Measurements from ENCODE around the gene PTPRN2. TPM values are rescaled to one million over a fixed set of nuclear protein-coding genes. Genes with fewer than 3 reads are reported as not detected.

Gene PTPRN2
- total and polyA plus RNA-seq, 7 donors, result 0.47 to 0.82 (median 0.51) TPM

DNA sequence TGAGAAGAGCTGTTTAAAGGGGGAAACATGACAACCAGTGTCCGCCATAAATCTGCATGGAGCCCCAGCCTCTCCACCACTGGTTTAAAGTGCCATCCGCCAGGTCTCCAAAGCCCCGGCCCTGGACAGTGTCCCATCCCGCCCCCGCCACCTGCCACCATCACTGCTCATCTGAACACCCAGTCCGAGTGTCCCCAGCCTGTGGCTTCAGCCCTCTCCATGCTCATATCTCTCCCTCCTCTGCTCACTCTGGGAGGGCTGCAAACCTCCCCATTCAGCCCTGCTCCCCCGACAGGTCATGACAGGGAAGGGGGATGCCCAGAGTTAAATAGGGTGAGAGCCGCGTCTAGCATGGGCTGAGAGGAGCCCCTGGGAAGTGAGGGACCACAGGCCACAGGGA lies 984.6 kb downstream of the PTPRN2 start:
- WGBS, 3 donors, result 80 to 86% (median 82%) methylated on average over 9 of the region's 9 CpGs
- no peaks in the 10 kb centered on the region for H3K36me3 ChIP-seq (ENCODE audit: insufficient read depth in 1 of 2, low read depth in 1 of 2)
- TF ChIP-seq, protein P1, sequence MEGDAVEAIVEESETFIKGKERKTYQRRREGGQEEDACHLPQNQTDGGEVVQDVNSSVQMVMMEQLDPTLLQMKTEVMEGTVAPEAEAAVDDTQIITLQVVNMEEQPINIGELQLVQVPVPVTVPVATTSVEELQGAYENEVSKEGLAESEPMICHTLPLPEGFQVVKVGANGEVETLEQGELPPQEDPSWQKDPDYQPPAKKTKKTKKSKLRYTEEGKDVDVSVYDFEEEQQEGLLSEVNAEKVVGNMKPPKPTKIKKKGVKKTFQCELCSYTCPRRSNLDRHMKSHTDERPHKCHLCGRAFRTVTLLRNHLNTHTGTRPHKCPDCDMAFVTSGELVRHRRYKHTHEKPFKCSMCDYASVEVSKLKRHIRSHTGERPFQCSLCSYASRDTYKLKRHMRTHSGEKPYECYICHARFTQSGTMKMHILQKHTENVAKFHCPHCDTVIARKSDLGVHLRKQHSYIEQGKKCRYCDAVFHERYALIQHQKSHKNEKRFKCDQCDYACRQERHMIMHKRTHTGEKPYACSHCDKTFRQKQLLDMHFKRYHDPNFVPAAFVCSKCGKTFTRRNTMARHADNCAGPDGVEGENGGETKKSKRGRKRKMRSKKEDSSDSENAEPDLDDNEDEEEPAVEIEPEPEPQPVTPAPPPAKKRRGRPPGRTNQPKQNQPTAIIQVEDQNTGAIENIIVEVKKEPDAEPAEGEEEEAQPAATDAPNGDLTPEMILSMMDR (IDR thresholded peaks at IDR 0.05), result no peak
- DNase-seq, result no peak
- no peak overlapping the region for H3K27ac ChIP-seq
- no peak overlapping the region for H3K4me3 ChIP-seq
- H3K4me1 ChIP-seq, result no peaks in the 10 kb centered on the region
- peaks cover 0 to 4% (median 0%) of the 10 kb centered on the region in 3 donors for H3K27me3 ChIP-seq (ENCODE audit: insufficient read depth in 3 of 3, low read length in 2 of 3)
- intact Hi-C loops (cut with DNase I), result no loop called here
- no peaks in the 10 kb centered on the region for H3K9me3 ChIP-seq
- no peak for ATAC-seq

DNA sequence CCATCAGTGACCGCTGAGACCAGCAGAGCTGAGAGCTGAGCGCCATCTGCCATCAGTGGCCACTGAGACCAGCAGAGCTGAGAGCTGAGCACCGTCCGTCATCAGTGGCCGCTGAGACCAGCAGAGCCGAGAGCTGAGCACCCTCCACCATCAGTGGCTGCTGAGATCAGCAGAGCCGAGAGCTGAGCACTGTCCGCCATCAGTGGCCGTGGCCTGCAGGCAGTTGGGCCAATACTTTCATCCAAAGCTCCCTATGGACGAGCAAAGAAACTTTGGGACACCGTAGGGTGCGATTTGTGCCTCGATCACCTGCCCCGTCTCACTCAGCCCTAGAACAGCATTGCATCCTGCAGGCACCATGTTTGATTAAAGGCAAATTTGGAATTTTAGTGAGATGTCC lies 985.0 kb downstream of the PTPRN2 start:
- intact Hi-C loops (cut with DNase I), result no loop called here
- WGBS, 3 donors, result 90 to 92% (median 91%) methylated on average over 14 of the region's 14 CpGs

DNA sequence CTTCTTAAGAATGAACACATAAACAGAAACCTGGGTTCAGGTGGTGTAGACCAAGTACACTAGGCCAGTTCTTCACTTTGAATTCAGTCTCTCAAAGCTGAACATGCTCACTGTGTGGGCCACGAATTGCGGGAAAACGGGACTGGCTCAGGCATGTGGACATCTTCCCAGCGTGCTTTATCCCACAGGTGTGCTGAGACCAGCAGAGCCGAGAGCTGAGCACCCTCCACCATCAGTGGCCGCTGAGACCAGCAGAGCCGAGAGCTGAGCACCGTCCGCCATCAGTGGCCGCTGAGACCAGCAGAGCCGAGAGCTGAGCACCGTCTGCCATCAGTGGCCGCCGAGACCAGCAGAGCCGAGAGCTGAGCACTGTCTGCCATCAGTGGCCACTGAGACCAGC lies 985.5 kb downstream of the PTPRN2 start:
- no peak for ATAC-seq
- TF ChIP-seq, protein P1 (IDR thresholded peaks at IDR 0.05), result no peak
- 89 to 92% (median 92%) methylated on average over 15 of the region's 15 CpGs for WGBS, 3 donors

More for the DNA sequence above, 985.0 kb downstream of the PTPRN2 start:
- Histone ChIP-seq H3K9me3 (no peaks in the 10 kb centered on the region), H3K4me3 (no peak overlapping the region), H3K4me1 (no peaks in the 10 kb centered on the region), H3K36me3 (ENCODE audit: insufficient read depth in 1 of 2, low read depth in 1 of 2) (no peaks in the 10 kb centered on the region), H3K27ac (no peak overlapping the region), H3K27me3 (ENCODE audit: insufficient read depth in 3 of 3, low read length in 2 of 3) (peaks cover 0 to 4% (median 0%) of the 10 kb centered on the region in 3 donors)
- DNase-seq (no peak), ATAC-seq (no peak)
- TF ChIP-seq, protein P1 (IDR thresholded peaks at IDR 0.05), result no peak

DNA sequence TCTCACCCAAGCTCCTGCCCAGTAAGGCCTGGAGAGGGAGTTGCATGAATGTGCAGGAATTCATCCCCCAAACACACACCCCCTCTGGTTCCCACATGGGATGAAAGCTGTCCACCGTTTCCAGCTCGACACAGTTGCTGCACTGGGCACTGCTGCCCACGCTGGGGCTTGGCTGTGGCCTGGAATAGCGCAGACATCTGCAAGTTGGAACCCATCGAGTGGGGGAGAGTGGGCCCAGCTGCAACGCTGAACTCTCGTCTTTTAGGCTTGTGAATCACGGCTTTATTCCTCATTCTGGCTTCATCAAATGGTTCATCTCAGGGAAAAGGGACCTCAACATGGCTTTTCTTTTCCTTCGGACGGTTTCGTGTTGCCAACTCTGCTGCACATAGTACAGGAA lies 986.1 kb downstream of the PTPRN2 start:
- Histone ChIP-seq H3K27me3 (ENCODE audit: insufficient read depth in 3 of 3, low read length in 2 of 3) (peaks cover 0 to 4% (median 0%) of the 10 kb centered on the region in 3 donors), H3K4me1 (no peaks in the 10 kb centered on the region), H3K4me3 (no peak overlapping the region), H3K27ac (no peak overlapping the region), H3K9me3 (no peaks in the 10 kb centered on the region), H3K36me3 (ENCODE audit: insufficient read depth in 1 of 2, low read depth in 1 of 2) (no peaks in the 10 kb centered on the region)
- ATAC-seq (no peak), DNase-seq (no peak)
- TF ChIP-seq, protein P1 (IDR thresholded peaks at IDR 0.05), result no peak
- intact Hi-C loops (cut with DNase I), result no loop called here
- WGBS, 3 donors, result 47 to 58% (median 58%) methylated on average over 11 of the region's 11 CpGs

More for the DNA sequence above, 985.5 kb downstream of the PTPRN2 start:
- no peak overlapping the region for H3K27ac ChIP-seq
- peaks cover 0 to 4% (median 0%) of the 10 kb centered on the region in 3 donors for H3K27me3 ChIP-seq (ENCODE audit: insufficient read depth in 3 of 3, low read length in 2 of 3)
- H3K4me1 ChIP-seq, result no peaks in the 10 kb centered on the region
- DNase-seq, result peak in 1 of 2 donors; percentile 20
- intact Hi-C loops (cut with DNase I), result no loop called here
- H3K9me3 ChIP-seq, result no peaks in the 10 kb centered on the region
- H3K36me3 ChIP-seq (ENCODE audit: insufficient read depth in 1 of 2, low read depth in 1 of 2), result no peaks in the 10 kb centered on the region
- H3K4me3 ChIP-seq, result no peak overlapping the region

DNA sequence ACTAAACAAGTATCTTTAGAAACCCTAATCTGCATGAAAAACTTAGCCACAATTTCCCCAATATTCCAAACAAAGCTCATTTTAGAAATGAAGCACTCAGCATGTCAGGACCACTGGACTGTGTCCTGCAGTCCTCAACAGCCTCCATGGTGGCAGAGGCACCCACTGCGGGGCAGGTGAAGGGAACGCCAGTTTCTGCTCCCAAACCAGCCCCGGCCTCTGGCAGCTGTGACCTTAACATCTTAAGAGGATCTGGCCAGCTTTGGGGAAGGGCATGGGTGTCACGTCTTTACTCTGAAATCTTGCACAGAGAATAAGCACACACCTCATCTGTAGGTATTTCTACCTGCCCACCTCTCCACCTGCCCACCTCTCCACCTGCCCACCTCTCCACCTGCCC lies 988.1 kb downstream of the PTPRN2 start:
- H3K27ac ChIP-seq, result no peak overlapping the region
- H3K4me3 ChIP-seq, result no peak overlapping the region
- peaks cover 0 to 3% (median 0%) of the 10 kb centered on the region in 3 donors for H3K27me3 ChIP-seq (ENCODE audit: insufficient read depth in 3 of 3, low read length in 2 of 3)
- H3K9me3 ChIP-seq, result no peaks in the 10 kb centered on the region
- no peaks in the 10 kb centered on the region for H3K36me3 ChIP-seq (ENCODE audit: insufficient read depth in 1 of 2, low read depth in 1 of 2)
- TF ChIP-seq, protein P1 (IDR thresholded peaks at IDR 0.05), result no peak
- no peak for DNase-seq
- no peaks in the 10 kb centered on the region for H3K4me1 ChIP-seq
- intact Hi-C loops (cut with DNase I), result no loop called here
- ATAC-seq, result no peak
- 85 to 90% (median 87%) methylated on average over 4 of the region's 4 CpGs for WGBS, 3 donors

Data from psoas muscle (tissue), 8 donors.